Measurements from ENCODE around the gene HOXA11.

HOXA11 gene

DNA sequence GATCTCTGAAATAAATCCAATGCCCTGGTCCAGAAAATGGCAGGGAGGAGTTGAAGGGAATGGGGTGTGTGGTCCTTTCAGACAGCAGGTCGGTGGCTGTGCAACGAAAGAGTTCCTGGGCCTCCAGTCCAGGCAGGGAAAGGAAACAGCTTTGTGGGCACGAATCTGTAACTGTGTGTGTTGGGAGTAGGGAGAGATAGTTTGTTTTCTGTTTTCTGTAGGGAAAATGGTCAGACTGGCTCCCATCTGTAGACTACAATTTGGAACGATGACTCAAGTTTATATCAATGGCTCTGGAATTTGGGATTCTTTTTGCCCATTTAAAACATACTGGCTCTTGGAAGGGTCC lies 17.1 kb downstream of the HOXA11 start:
- no peak for DNase-seq

DNA sequence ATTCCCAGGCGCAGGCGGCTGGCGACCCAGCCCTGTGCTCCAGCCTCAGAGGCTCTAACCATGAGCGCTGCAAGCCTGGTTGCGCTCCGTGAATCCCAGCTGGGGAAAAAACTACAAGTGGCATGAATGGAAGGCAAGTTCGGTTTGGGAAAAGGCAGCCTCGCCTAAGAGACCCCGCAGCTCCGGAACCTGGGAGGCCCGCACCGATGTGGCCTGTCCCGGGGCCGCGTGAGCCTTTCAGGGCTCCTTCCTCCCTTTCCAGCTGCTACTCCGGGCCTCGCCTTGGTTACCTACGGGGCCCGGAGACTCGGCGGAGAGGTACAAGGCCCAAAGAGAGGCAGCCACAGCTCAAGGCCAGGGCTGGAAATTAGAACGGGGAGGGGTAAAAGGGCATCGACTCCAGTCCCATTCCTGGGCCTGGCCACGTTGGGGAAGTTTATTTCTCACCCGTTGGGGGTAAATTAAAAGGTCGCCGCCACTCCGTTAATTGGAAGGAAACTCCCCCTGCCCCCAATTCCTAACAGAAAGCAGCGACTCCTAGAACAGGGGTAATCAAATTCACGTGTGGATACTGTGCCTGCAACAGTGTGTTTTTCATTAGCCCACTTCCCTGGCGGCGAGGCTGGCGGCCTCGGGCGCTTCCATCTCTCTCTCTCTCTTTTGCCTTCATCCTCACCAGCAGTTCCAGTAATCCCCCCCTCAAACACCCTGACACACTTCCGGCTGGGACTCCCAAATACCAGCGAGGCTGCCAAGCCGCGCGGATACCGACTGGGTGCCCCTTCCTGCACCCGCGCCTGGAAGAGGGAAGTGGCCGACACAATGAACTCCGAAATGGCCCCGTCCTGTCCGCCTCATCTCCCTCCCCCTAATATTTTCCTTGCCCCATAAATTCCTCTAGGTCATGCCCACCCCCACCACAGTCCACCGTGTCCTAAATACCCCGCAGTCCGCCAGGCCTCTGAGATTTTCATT lies 18.2 kb downstream of the HOXA11 start:
- DNase-seq: no peak

DNA sequence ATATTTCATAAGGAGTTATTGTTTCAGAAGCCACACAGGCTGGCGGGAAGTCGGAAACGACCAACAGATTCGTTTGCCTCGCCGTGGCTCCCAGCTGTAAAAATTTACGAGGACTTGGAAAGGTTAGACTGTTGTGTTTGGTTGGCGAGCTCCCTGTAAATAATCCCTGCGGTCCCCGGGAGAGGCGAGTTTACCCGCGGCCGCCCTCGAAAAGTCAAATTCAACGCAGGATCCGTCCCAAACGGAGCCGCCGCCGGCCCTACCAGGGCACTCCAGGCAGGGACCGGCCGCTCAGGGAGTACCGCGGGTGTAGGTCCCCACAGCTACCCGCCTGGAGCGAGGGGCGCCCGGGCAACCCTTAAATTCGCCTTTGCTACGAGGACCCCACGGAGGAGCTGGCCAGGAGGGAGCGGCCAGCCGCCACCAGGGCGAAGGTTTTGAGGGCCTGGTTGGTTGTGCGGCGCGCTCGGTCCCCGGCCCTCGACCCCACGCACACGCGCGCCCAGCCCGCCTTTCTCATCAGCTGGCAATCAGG lies 19.0 kb downstream of the HOXA11 start:
- no peak for DNase-seq

GRCh38 chr7:27165089-27165995 lies 19.7 kb downstream of the HOXA11 start, which contains the start of gene HOXA9:
Gene HOXA9, minus strand, starts transcription at chr7:27165537. Its CDS starts 80 bp downstream, at chr7:27165457.
- DNase-seq: no peak

GRCh38 chr7:27164367-27165088 lies 20.5 kb downstream of the HOXA11 start:
- DNase-seq: no peak

DNA sequence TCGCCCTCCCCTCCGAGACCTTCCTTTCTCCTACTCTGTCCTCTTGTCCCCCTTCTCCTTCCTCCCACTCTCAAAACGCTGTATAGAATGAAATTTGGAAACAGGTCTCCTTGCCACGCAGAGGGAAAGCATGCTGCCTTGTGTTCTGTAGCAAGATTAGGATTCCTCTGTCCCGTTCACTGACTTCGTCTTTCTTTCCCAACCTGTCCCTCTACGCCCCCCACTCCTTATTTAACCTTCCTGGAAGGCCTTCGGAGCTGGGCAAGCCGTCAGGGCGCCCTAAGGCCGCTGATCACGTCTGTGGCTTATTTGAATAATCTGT lies 21.0 kb downstream of the HOXA11 start:
- no peak for DNase-seq

DNA sequence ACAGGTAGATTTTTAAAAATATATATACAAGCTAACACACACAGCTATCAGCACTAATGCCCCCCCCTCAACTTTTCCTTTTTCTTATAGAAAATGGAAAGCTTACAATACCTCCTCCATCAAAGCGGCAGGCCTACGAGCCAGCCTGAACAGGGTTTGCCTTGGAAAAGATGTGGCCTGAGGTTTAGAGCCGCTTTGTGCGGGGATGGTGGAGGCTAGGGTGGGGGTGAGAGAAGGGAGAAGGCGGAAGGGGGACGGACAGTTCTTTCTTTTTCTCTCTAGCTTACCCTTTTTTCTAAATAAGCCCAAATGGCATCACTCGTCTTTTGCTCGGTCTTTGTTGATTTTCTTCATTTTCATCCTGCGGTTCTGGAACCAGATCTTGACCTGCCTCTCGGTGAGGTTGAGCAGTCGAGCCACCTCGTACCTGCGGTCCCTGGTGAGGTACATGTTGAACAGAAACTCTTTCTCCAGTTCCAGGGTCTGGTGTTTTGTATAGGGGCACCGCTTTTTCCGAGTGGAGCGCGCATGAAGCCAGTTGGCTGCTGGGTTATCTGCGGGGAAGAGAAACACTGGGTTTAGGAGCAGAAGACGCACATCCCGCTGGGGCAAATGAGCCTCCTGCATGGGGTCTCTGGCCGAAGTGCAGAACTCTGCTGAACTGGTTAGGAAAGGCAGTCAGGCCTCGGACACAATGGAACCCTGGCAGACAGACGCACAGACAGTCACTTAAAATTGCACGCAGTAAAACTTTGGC lies 21.6 kb downstream of the HOXA11 start:
- no peak for DNase-seq

GRCh38 chr7:27162561-27163287 lies 22.3 kb downstream of the HOXA11 start:
- DNase-seq: no peak

GRCh38 chr7:27161721-27162560 lies 23.1 kb downstream of the HOXA11 start:
- DNase-seq: no peak

GRCh38 chr7:27161214-27161720 lies 23.8 kb downstream of the HOXA11 start:
- DNase-seq: no peak

GRCh38 chr7:27160546-27161213 lies 24.4 kb downstream of the HOXA11 start:
- no peak for DNase-seq

DNA sequence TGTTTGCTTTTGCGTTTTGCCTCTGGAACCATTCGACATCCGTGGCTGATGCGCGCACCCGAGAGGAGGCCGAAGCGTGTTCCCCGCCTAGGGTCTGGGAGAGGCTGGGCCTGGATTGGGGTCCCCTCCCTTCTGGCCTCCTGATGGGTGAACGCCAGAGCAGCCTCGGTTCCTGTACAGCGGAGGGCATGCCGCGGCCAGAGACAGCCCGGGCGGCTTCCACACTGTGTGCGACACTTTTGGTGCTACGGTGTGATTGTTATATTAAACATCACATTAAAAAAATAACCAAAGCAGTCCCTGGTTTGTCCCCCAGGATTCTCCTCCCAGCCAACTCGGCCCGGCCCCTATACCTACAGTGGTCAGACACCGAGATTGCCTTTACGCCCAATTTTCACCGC lies 24.9 kb downstream of the HOXA11 start:
- no peak for DNase-seq

DNA sequence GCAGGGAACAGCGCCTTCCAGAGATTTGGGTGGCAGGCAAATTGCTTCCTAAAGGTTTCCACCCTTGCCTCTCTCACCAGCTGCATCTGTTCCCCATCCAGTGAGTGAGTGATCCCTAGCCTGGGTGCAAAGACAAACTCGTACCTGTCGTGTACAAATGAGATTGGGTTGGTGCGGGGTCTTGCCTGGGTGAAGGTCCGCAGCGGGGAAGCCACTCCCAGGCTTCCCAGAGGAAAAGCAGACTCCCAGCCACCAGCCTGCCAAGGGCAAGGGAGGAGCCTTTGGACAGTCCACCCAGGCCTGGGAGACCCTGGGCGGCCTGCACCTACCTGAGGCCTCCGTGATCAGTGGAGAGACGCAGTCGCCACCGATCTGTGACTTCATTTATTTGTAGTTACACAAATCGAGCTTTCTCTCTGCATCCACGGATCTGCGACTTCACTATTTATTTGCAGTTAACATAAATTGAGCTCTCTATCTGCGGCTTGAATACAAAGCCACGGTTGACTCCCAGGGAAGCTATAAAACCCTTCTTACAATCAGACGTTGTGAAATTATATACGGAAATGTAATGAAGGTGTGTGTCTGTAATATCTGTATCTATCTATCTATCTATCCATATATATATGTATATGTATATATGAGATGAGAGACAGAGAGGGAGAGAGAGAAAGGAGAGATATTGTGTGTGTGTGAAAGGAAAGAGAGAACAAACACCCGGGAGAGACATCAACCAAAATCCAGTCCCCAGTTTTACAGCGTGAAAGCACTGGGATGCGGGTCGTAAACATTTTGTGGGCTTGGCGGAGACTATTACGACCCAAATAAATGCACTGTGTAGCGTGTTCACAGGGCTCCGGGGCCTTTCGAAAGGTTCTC lies 25.5 kb downstream of the HOXA11 start:
- no peak for DNase-seq

DNA sequence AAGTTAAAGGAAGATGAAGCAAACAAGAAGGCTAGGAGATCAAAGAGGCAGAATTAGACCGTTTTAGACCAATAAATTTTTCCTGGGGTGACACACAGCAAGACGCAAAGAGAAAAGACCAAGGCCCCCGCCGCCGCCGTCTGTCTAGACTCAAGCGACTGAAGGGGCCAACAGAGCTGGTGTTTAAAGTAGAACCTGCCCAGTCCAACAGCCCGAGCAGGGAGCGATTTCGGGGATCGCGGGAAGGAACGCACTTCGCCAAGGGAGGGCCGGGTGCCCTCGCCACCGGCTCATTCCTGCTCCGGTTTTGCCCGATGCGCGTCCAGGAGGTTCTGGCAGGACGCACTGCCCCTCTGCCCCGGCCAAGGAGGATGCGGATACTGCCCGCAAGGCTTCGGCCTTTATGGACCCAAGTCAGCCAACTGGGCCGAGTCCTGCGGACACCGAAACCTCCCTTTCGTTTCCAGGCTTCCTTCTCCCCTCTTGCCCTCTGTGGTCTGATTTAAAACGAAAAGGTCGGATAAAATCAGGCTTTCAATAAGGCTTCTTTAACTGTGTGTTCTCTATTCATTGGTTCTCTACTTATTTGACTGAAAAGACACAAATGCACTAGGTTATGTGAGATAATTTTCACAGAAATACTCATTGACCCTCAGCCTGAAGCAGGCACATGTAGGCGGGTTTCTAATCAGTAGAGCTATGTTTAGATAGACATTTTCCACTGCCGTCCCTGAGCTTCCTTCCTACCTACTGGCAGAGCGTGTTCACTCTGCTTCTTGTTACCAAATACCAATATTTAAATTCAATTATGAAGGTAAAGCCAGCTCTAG lies 26.4 kb downstream of the HOXA11 start:
- no peak for DNase-seq

GRCh38 chr7:27157702-27158431 lies 27.2 kb downstream of the HOXA11 start:
- DNase-seq: no peak

DNA sequence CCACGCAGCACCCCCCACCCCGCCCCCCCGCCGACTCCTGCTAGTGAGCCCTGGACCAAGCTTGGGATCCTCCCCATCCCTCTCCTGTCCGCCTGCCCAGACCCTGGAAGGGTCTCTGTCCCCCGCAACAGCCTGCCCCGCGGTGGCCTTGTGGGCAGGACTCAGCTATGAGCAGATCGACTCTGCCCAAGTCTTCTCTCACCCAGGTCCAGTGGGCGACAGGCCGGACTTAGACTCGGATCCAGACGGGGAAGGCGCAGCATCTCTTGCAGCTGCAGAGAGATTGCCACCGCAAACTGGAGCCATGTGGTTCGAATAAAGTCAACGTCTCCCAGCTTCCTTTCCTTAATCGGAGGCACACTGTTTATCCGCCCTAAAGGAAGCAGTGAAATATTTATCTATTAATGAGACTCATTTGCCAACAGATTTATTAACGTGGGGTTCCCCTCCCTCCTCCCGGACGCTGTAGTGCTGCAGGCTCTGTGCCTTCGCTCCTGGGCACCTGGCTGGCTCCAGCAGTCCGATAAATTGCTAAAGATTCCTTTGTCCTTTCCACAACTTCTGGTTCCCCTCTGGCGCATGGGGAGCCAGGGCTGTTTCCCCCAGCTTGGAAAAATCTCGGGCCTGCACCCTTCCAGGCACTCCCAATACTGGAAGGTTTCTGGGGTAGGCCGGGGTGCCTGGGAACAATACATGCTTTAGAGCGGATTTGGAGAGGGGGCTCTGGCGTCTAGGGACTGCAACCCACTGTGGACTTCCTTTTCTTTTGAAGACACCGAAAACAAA lies 27.9 kb downstream of the HOXA11 start:
- DNase-seq: no peak
